MM.1S (cell line): ENCODE measurements around the gene TRAF3IP1.

Source experiments
- EZH2 ChIP-seq: fragments of 300-600 bp; sonication (generic); optimal IDR thresholded peaks from 2 replicates; pipeline ENCODE3; 2017; ENCODE audit warnings: low read depth, mild to moderate bottlenecking, antibody characterized with exemption, low read length, mixed read lengths
- EZH2phosphoT487 ChIP-seq: fragments of 300-600 bp; sonication (generic); IDR thresholded peaks from 2 replicates; pipeline ENCODE4 v1.6.1; 2018; ENCODE audit warnings: antibody characterized with exemption, low read length
- TF ChIP-seq, protein P1 (sequence below): fragments of 300-600 bp; sonication (generic); IDR thresholded peaks from 2 replicates; pipeline ENCODE4 v1.5.1; 2016; ENCODE audit warnings: antibody characterized with exemption, low read length, mixed read lengths

DNA sequence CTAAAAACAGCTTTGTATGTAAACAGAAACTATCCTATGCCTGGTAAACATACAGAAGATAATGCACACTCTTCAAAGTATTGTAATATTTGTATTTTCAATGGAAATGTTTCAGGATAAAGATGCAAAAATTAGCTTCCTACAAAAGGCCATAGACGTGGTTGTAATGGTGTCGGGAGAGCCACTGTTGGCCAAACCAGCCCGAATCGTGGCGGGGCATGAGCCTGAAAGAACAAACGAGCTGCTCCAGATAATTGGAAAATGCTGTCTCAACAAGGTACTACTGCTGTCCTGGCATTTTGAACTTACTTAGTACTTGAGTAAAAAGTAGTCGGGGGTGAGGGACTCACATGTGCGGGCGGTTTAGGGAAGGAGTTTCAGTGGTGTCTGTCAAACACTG lies 5.4 kb downstream of the TRAF3IP1 start:
- TF ChIP-seq, protein P1, sequence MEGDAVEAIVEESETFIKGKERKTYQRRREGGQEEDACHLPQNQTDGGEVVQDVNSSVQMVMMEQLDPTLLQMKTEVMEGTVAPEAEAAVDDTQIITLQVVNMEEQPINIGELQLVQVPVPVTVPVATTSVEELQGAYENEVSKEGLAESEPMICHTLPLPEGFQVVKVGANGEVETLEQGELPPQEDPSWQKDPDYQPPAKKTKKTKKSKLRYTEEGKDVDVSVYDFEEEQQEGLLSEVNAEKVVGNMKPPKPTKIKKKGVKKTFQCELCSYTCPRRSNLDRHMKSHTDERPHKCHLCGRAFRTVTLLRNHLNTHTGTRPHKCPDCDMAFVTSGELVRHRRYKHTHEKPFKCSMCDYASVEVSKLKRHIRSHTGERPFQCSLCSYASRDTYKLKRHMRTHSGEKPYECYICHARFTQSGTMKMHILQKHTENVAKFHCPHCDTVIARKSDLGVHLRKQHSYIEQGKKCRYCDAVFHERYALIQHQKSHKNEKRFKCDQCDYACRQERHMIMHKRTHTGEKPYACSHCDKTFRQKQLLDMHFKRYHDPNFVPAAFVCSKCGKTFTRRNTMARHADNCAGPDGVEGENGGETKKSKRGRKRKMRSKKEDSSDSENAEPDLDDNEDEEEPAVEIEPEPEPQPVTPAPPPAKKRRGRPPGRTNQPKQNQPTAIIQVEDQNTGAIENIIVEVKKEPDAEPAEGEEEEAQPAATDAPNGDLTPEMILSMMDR = no peak
- TF ChIP-seq EZH2 (no peak), EZH2phosphoT487 (no peak)
